ENCODE results near the gene CIROP.

CIROP gene

DNA sequence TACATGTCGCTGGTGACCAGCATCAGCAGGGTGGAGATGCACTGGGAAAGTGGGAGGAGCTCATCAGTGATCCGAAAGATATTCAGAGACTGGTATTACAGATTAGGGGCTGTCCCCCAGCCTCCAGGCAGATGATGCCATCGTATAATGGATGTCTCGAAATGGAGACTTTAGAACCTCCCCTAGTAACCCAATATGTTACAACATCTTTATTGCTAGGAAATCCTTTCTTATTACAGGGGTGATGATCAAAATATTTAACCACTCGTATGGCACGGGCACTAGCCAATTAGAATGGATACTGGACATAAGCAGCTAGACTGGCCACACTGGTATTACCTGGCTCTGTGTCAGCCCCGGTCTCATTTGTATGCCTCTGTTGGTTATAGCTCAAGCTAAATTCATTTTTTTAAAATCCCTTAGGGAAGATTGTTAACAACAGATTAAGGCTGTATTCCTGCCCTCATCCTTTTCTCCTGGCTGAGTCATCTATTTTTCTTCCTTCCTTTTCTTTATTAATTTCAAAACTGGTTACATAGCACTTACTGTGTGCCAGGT, 25.0 kb upstream of the CIROP start:
- DNase-seq (ENCODE audit: low read depth in 3 of 3): no peak

DNA sequence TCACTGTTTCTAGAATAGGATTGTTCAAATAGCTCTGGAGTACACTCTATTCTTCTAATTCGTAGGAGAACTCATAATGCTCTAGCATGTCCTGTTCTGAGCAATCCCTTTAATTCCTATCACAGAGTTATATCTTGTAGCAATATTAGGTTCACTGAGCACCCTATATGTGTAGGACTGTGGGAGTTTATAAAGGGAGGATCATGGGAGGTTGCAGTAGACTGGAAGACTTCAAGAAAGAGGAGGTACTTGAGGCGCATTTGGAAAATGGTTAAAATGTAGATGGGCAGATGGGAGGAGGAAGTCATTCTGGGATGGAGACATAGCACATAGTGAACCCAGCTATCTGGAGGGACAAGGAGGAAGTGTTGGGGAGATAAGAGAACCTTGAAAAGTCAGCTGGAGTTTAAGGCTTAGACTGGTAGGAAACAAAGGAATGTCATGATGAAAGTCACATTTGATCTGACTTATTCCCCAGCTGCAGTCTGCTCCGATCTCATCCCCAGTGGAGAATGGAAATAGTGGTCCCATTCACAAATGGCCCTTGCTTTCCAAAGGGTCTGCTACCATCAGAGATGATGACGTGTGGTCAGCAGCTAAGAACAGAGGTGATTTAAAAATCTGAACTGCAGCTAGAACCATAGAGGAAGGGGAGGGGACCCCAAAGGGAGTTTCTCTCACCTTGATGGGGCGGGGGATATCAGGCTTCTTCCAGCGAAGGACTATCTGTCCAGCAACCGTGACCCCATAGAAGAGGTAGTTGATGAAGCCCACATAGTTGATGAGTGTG, 24.4 kb upstream of the CIROP start:
- no peak for DNase-seq (ENCODE audit: low read depth in 3 of 3)

DNA sequence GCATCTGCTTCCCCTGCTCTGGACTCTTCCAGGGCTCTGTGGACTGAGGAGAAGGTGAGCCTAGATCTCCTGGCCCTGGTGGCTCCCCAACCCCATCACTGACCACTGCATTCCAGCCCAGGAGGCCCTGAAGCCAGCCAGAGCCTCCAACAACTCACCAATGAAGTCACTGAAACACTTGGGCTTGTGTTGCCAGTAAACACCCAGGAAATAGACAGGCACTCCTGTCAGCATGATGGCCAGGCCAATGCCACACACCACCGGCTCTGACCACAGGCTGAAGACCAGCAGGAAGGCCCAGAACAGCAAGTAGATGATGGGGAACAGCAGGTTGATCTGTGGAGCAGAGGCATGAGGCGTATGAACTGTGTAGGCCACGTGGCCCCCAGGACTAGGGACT, 23.1 kb upstream of the CIROP start:
- DNase-seq (ENCODE audit: low read depth in 3 of 3): no peak

DNA sequence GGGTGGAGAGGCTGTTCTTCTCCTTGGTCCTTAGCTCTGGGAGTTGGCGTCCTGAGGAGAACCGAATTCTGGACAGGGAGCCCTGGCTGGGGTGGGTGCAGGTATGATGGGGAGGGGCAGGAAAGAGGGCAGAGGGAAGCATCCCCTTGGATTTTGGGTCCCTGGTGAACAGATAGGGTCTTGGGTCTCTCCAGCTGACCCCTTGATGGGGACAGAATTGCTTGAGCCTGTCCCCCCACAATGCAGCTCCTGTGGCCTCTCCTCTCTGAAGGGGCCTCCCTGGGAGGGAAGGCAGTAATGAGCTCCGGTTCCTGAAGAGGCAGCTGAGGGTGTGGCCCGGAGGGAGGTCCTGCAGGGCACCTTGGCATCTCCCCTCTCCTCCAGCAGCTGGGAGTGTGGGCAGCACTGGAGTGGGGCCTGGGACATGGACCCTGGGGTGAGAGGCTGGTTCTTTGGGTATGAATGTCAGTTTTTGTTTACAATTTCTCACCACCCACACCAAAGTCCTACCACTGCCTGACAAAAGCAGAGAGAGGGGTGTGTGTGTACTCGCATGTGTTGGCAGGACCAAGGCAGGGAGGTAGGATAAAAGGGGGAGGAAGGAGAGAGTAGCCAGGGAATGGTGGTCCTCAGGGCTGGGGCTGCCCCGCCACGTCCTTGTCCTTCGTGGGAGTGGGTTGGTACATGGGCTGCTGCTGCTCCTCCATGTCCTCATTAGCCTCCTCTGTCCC, 21.9 kb upstream of the CIROP start:
- DNase-seq (ENCODE audit: low read depth in 3 of 3): no peak

DNA sequence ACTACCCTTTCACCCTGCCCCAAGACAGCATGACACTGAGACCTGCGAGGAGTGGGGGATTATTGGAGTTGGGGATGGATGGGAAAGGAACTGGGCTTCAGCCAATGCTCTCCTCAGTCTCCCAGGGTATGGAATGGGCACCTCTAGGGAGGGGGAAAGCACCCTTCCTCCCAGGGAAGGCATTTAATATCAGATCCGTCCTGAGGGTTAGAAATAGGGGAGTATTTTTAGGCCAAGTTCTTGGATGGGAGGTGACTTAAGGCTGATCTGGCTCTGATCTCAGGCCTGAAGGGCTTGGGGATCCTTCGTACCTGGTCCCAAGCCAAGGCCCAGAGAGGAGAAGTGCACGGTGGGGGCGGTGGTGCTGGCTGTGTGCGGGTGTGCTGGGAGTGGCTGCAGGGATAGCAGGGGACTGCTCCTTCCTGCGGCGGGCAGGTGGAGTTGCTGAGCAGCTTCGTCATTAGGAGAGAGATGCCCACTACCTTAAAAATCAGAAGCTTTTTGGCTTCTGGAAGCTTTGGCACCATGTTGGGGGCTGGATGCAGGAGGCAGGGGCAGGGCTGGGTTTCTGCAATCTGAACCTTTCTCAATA, 21.2 kb upstream of the CIROP start:
- DNase-seq (ENCODE audit: low read depth in 3 of 3): no peak

DNA sequence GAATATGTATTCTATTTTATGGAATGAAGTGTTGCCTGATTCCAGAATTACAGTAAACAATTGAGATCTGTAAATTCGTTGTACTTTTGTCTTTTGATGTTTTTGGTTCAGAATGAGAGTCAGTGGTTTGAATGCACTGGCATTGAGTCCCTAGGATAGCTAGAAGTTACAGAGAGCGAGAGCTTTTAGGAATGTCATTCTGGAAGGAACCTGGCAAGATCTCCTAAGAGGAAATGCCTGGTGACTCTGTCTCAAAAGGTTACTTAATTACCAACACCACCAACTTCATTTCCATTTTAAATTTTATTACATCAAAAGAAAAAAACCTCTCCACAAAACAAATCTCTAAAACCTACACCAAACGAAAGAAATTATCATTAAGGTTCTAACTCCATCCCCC, 20.2 kb upstream of the CIROP start:
- no peak for DNase-seq (ENCODE audit: low read depth in 3 of 3)

DNA sequence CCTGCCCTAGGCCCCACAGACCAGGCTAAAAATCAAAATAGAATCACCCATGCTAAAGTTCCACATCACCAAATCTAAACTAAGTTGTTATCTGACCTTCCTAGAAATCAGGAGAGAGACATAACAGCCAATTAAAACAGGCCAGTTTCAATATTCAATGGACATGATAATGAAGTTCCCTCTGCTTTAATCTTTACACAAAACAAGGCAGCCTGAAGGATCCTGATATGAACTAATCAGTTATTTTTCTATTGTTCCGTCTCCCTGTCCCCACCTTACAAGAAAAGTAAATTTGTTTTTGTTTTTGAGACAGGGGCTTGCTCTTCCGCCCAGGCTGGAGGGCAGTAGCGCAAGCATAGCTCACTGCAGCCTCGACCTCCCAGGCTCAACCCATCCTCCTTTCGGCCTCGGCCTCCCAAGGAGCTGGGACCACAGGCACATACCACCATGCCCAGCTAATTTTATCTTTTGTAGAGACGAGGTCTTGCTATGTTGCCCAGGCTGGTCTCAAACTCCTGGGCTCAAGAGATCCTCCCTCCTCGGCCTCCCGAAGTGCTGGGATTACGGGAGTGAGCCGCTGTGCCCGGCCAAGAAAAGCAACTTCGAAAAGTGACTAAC, 19.7 kb upstream of the CIROP start:
- DNase-seq (ENCODE audit: low read depth in 3 of 3): no peak

DNA sequence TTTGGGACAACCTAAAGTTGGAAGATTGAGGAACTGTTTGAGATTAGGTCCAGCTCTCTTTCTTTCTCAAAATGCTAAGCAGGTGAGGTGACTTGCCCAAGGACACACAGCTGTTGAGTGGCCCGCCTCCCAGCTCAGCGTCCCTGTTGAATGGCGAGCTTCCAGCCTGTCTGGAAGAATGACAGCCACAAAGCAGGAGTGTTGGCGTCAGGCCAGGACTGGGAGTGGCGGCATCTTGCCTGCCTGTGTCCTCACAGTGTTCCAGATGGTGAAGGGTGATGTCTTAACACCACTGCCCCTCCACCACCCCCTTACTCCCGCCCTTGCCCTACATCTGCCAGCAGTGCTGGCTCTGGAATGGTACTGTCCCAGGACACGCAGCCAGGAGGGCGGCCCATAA, 18.6 kb upstream of the CIROP start:
- no peak for DNase-seq (ENCODE audit: low read depth in 3 of 3)

DNA sequence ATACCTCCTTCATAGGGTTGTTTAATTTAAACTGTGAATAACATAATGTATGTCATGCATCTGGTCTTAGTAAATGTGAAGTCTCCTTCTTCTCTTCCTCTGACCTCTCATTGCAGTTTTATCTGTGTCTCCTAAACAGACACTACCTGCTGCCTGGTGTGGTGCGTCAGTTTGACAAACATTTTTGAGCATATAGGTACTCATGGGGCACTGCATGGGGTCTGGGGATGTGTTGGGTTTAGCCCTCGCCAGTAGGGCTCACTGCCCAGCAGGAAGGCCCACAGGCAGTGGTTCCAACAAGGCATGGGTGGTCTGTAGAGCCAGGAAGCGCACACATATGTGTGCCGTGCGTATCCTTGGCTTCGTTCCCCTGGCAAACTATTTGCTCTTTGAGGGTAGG, 17.3 kb upstream of the CIROP start:
- no peak for DNase-seq (ENCODE audit: low read depth in 3 of 3)

DNA sequence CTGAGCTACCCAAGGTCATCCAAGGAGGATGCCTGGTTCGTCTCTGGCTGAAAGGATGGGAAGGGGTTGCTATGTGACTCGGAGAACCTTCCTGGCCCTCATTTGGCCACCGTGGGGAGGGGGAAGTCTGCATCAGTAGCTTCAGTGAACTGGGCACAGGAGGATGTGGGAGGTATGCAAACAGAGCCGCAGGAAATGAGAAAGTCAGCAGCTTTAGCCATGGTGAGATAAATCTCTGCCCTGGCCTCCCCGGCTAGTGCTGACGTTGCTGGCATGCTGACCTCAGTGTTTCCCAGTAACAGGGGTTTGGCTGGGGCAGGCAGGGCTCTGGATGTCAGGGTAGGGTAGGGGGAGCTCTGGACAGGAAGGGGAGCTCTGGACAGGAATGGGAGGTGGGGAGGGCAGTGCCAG, 16.6 kb upstream of the CIROP start:
- DNase-seq (ENCODE audit: low read depth in 3 of 3): no peak

DNA sequence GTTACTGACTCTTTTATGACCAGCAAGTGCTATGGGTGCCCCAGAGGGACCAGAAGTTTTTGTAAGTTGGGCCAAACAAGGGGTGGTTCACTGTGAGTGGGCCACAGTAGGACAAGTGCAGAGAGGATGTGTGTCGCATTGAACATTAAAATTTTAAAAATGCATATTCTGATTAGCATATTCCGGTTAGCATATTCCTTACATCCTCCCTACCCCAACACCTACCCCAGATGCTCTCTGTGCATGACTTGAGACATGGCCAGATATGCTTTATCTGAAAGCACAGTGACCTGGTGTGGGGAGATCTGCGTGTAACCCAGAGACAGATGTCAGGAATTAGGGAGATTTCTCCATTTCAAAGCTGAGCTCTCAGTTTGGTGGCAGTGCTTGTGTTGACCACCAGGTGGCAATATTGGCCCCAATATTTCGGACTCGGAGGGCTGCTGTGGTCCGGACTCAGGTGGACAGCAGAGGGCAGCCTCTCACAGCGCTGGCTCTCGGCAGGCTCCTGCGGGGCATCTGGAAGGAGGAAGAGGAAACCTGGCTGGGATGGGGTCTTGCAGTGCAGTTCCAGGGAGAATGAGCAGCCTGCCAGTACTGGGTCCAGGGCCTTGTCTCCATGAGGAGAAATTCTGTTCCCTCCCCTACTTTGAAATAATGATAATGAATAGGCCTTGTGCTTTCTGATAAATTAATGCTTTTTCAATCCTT, 15.9 kb upstream of the CIROP start:
- DNase-seq (ENCODE audit: low read depth in 3 of 3): peak; percentile 71 to 80 (median 71)

DNA sequence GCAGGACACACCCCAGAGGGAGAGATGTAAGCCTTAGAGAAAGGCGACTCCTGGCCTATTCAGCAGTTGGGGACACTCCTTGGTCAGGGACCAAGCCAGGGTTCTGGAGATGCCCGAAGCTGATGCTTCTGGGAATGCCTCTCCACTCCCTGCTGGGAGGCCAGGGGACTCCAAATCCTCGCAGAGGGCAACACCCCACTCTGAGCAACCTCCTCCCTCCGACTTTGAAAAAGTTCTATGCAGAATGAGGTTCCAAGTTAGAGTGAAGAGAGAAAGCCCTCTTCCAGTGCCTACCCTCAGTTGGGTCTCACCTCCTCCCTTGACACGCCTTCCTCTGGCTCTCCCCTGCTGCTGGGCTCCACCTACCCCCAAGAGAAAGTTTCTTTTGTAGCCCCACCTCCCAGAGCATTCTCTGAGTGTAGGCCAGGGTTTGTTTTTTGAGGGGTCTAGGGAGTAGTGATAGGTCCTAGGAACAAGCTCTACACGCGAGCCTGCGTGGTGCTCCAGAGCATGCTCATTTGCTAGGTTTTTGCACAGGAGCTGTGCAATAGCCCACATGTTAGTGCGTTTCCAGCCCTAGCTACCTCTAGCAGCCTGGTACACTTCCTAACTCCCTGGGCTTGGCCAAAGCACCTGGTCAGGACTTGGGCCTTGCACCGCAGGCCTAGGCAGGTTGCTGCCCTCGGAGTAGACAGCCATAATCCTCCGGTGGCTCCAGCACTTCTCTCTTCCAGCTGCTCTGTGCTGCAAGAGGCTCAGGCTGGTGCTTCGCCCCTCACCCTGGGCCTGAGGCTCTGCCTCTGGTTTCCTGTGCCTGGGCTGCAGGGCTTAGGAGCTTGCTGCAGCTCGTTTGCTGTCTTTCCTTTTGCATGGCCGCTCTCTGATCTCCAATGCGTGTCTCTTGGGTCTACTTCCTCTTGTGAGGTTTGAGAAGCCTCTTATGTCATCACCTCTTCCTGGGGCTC, 14.9 kb upstream of the CIROP start:
- no peak for DNase-seq (ENCODE audit: low read depth in 3 of 3)

DNA sequence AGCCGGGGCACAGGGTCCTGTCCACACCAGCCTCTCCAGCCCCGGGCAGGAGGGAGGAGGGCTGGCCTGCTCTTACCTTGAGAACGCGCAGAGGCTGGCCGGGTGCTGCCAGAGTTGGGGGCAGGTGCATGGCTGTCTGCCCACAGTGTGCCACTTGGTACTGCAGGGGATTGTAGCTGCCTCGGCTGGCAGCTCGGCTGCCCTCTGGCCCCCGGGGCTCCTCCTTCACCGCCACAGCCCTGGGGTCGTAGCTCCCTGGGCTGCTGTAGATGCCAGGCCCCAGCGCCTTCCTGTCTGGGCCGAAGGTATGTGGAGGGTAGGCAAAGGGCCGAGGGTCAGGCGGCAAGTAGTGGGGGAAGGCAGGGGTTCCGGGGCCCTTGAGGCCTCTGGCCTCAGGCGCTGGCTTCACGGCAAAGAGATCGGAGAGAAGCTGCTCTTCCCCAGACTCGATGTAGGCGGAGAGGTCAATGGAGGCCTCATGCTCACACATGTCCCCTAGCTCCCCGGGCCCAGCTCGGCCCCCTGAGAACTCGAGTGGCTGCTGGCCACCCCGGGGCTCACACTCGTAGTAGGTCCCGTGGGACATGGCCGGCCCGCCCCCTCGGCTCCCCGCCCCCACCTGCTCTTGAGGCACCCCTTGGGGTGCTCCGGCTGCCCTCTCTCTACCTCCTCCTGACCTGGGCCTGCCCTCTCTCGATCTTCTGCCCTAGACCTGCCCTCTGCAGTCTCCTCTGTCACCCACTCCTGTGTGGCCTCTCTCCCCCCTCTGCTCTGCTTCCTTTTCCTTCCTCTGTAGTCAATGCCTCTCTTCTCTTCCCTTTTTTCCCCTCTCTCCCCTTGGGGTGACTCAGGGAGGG, 13.9 kb upstream of the CIROP start, which contains the start of gene CEBPE:
TSS of gene CEBPE (minus strand) at position 750 of the 857 bp plus-strand sequence. CDS start at position 586, 164 bp downstream.
- no peak for DNase-seq (ENCODE audit: low read depth in 3 of 3)

DNA sequence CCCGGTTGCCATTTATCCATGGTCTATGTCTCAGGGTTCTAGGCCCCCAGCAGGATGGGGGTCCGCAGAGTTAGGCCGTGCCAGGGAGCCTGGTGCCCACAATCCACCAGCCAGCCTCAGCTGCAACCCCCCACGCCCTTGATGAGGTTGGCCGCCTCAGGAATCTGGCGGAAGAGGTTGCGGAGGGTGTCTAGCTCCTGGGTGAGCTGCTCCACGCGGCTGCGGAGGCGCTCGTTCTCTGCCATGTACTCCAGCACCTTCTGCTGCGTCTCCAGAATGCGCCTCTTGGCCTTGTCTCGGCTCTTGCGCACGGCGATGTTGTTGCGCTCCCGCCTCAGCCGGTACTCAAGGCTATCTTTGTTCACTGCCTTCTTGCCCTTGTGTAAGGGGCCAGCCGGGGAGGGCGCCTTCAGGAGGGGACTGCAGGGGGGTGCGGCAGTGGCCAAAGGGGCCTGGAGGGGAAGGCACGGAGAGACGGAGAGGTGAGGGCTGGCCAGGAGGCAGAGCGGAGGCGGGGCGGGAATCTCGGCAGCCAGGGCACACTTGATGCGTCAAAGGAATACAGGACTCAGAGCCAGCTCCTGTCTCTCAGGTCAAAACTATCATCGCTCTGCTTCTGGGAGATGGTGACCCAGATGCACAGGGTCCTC, 12.7 kb upstream of the CIROP start:
- DNase-seq (ENCODE audit: low read depth in 3 of 3): no peak

DNA sequence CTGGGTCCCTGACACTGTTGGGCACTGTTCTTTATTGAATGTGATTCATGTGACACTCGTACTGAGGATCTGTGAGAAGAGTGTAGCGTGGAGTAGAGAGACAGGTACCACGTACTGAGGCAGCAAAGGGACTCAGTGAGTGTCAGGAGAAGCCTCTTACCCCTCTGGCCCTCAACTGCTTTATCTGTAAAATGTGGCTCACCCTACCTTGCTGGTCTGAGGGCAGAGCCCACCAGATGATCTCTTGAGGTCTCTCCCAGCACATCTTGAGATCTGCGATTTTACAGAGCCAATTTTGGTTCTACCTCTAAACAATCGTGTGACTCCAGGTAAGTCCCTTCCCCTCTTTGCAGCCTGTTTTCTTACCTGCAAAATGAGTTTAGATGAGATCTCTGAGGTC, 11.1 kb upstream of the CIROP start:
- no peak for DNase-seq (ENCODE audit: low read depth in 3 of 3)

DNA sequence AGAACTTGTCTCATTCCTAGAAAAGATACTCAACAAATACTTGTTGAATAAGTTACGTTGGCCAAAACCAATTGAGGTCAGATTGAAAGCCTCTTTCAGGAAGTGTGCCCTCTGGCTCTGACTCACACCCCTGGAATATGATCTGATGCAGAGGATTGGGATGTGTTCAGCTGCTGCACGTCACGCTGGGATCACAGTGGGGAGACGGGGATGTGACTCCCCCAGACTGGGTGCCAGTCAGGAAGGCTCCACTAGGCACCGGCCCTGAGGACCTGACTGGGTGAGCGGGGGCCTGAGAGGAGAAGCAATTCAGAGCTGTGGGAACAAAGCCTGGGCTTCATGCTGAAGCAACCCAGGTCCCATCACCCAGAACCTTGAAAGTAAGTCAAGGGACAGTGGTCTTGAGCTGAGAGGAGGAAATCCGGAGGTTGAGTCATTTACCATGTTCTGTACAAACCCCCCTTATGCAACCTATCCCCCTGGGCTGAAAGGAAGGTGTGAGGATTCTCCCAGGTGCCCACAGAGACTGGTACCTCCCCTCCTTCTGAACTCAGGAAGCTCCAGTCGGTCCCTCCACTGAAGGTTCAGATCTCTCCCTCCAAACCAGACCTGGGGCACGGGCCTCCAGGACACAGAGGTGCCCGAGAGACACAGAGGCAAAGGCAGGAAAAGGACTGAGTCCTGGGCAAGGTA, 10.4 kb upstream of the CIROP start:
- DNase-seq (ENCODE audit: low read depth in 3 of 3): no peak

DNA sequence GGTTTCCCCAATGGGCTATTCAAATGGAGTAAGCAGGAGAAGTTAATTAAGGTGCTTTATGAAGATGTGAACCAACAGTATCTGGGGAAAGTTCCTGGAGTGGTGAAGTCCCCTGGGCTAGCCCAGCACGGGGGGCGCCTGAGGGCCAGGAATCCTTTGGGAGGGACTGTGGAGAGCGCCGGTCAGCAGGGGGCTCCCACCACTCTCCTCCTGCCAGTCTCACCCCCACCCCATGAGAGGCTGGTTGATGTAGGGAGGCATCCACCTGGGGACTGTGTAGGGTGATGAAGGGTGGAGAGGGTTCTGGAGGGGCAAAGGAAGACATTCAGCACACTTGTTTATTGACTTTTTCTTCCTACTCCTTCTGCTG, 9.9 kb upstream of the CIROP start:
- DNase-seq (ENCODE audit: low read depth in 3 of 3): no peak

DNA sequence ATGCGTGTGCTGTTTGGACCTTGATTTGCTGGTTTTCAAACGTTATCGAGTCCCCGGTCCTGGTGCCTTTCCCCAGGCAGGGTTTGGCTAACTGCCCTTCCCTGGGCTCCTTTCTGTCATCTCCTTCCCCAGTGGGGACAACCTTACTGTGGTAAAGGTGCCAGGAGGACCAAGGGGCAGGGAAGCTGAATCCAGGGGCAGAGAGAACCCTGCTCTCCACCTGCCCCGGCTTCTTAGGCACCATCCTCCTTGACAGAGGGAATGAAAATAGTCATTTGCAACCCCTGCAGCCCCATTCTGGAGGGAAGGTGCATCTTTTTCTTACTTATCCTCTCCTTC, 9.3 kb upstream of the CIROP start:
- no peak for DNase-seq (ENCODE audit: low read depth in 3 of 3)

All from stimulated activated CD4-positive, alpha-beta T cell treated with anti-CD3 and anti-CD28 coated beads, TNF-alpha, amount 100 ng/mL, for 48 hours (primary cell).